Endothelial cell of umbilical vein (primary cell): ENCODE results near the gene ASS1.

Experiments
- CTCF ChIP-seq, 2 donors: IDR thresholded peaks; 1 replicate in 1 of 2; 2 replicates in 1 of 2; pipeline ENCODE4 v1.5.1; 2011; ENCODE audit warnings: low read length in 2 of 2, mild to moderate bottlenecking in 2 of 2, moderate library complexity in 2 of 2, control low read depth in 1 of 2, inconsistent platforms in 1 of 2, low read depth in 1 of 2; ENCODE audit not compliant: insufficient read depth in 1 of 2; ENCODE audit errors: extremely low read depth in 1 of 2
- EZH2 ChIP-seq: IDR thresholded peaks from 2 replicates; pipeline ENCODE4 v1.6.1; 2012; ENCODE audit warnings: borderline replicate concordance, low read depth, mild to moderate bottlenecking, moderate library complexity, low read length, inconsistent platforms; ENCODE audit not compliant: severe bottlenecking
- FOS ChIP-seq: IDR thresholded peaks from 2 replicates; pipeline ENCODE4 v1.6.1; 2011; ENCODE audit warnings: mild to moderate bottlenecking, low read length, moderate library complexity, borderline replicate concordance; ENCODE audit not compliant: insufficient read depth
- GATA2 ChIP-seq: IDR thresholded peaks from 2 replicates; pipeline ENCODE4 v1.7.0; 2011; ENCODE audit warnings: low read depth, mild to moderate bottlenecking, moderate library complexity, mixed read lengths, low read length; ENCODE audit not compliant: insufficient read length, insufficient read depth
- JUN ChIP-seq: IDR thresholded peaks from 2 replicates; pipeline ENCODE4 v1.6.1; 2011; ENCODE audit warnings: borderline replicate concordance, low read depth; ENCODE audit not compliant: insufficient read length, insufficient read depth
- MAX ChIP-seq: IDR thresholded peaks from 2 replicates; pipeline ENCODE4 v1.6.1; 2011; ENCODE audit not compliant: insufficient read depth, insufficient read length
- MYC ChIP-seq: IDR thresholded peaks from one replicate; pipeline ENCODE4 v1.6.1; 2011; ENCODE audit warnings: mild to moderate bottlenecking, low read depth, low read length
- POLR2A ChIP-seq: IDR thresholded peaks from 2 replicates; pipeline ENCODE4 v1.6.1; 2012; ENCODE audit warnings: low read depth, mild to moderate bottlenecking, control low read depth, low read length
- POLR2AphosphoS5 ChIP-seq: IDR thresholded peaks from 2 replicates; pipeline ENCODE4 v1.6.1; 2012; ENCODE audit warnings: low read depth, mild to moderate bottlenecking, control low read depth, low read length, moderate library complexity; ENCODE audit not compliant: insufficient read depth

GRCh38 chr9:130526193-130526853, 81.6 kb downstream of the ASS1 start:
- TF ChIP-seq CTCF (IDR thresholded peaks at IDR 0.05; ENCODE audit: extremely low read depth in 1 of 2, insufficient read depth in 1 of 2, low read depth in 1 of 2, low read length in 2 of 2) (no peak), FOS (no peak), POLR2A (no peak), EZH2 (no peak), POLR2AphosphoS5 (no peak), GATA2 (no peak), JUN (no peak), MAX (no peak), MYC (no peak)
